Esophagus muscularis mucosa (tissue), 3 donors: ENCODE data around the gene ADCK1.

Source experiments
- CTCF ChIP-seq, 3 experiments: fragments of 200-600 bp in 2 of 3; fragments of 450-650 bp in 1 of 3; sonication (generic) in 2 of 3; IDR thresholded peaks; one replicate each; pipeline ENCODE4 v1.5.1; 2017 to 2019; ENCODE audit warnings: antibody characterized with exemption in 3 of 3, mild to moderate bottlenecking in 2 of 3, moderate library complexity in 1 of 3
- POLR2A ChIP-seq: fragments of 450-650 bp; IDR thresholded peaks from one replicate; pipeline ENCODE4 v1.6.1; 2017; ENCODE audit warnings: antibody characterized with exemption, moderate library complexity, mild to moderate bottlenecking, low read depth

- TF ChIP-seq CTCF (IDR thresholded peaks at IDR 0.05) (no peak), POLR2A (no peak)
These were observed 43.3 kb downstream of the ADCK1 start for GRCh38 chr14:77843195-77843594.
